ENCODE results near the gene RNF144A. TPM values are rescaled to one million over a fixed set of nuclear protein-coding genes. Genes with fewer than 3 reads are reported as not detected.

Gene RNF144A
- total RNA-seq, 4 donors from 2014 or later = 27.3 to 47.3 (median 37.4) TPM

DNA sequence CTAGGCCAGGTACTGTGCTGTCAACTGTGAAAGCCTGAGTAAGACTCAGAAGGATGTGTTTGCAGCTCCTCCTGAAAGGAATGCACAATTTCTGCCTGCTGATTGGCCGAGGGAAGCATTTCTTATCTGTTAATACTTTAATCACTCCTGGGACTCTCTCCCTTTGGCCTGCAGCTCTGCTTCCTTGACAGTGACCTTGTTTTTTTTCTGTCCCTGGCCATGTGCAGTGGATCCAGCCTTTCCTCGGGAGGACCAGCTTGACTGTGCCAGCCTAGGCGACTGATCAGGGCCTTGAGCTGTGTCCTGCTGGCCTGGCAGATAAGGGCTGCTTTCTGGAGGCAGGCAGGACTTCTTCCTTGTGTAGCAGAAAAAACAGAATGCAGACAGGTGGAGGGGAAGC, 10.0 kb downstream of the RNF144A start:
- H3K27me3 ChIP-seq = no peaks in the 10 kb centered on the region
- peaks cover 0 to 57% (median 1%) of the 10 kb centered on the region in 4 donors for H3K4me1 ChIP-seq
- no peak for TF ChIP-seq EP300 (IDR thresholded peaks at IDR 0.05)
- no peak for TF ChIP-seq POLR2A (IDR thresholded peaks at IDR 0.05)
- TF ChIP-seq, protein P1, sequence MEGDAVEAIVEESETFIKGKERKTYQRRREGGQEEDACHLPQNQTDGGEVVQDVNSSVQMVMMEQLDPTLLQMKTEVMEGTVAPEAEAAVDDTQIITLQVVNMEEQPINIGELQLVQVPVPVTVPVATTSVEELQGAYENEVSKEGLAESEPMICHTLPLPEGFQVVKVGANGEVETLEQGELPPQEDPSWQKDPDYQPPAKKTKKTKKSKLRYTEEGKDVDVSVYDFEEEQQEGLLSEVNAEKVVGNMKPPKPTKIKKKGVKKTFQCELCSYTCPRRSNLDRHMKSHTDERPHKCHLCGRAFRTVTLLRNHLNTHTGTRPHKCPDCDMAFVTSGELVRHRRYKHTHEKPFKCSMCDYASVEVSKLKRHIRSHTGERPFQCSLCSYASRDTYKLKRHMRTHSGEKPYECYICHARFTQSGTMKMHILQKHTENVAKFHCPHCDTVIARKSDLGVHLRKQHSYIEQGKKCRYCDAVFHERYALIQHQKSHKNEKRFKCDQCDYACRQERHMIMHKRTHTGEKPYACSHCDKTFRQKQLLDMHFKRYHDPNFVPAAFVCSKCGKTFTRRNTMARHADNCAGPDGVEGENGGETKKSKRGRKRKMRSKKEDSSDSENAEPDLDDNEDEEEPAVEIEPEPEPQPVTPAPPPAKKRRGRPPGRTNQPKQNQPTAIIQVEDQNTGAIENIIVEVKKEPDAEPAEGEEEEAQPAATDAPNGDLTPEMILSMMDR (IDR thresholded peaks at IDR 0.05) = no peak
- peak overlapping the region in 1 of 4 donors; percentile 16 for H3K27ac ChIP-seq
- no peaks in the 10 kb centered on the region for H3K9me3 ChIP-seq
- no peak for DNase-seq (ENCODE audit: low spot score in 2 of 2)
- H3K36me3 ChIP-seq = no peaks in the 10 kb centered on the region
- 58 to 67% methylated on average over 3 of the region's 3 CpGs for WGBS, 2 donors
- no peak overlapping the region for H3K4me3 ChIP-seq

DNA sequence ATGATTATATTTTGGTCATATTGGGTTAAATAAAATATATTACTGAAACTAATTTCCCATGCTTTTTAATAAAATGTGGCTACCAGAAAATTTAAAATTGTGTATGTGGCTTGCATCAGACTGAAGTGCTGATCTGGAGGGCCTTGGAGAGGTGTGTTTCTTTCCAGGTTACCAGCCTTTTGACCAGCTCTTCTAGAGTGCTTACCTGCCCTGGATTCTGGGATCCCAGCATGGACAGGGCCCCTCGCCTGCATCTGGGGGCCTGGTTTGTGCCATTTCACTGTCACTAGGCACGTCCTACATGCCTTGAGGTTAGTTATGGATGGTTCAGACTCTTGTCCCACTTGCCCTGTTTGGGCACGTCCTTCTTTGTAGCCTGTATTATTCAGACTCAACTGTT, 10.5 kb downstream of the RNF144A start:
- no peak for TF ChIP-seq POLR2A (IDR thresholded peaks at IDR 0.05)
- no peak for TF ChIP-seq EP300 (IDR thresholded peaks at IDR 0.05)
- TF ChIP-seq, protein P1 (IDR thresholded peaks at IDR 0.05) = no peak
- no peaks in the 10 kb centered on the region for H3K27me3 ChIP-seq
- peaks cover 0 to 57% (median 1%) of the 10 kb centered on the region in 4 donors for H3K4me1 ChIP-seq
- no peaks in the 10 kb centered on the region for H3K36me3 ChIP-seq
- no peak overlapping the region for H3K4me3 ChIP-seq
- no peak for DNase-seq (ENCODE audit: low spot score in 2 of 2)
- no peaks in the 10 kb centered on the region for H3K9me3 ChIP-seq
- 95 to 96% methylated on average over 3 of the region's 3 CpGs for WGBS, 2 donors
- H3K27ac ChIP-seq = peak overlapping the region in 1 of 4 donors; percentile 16

DNA sequence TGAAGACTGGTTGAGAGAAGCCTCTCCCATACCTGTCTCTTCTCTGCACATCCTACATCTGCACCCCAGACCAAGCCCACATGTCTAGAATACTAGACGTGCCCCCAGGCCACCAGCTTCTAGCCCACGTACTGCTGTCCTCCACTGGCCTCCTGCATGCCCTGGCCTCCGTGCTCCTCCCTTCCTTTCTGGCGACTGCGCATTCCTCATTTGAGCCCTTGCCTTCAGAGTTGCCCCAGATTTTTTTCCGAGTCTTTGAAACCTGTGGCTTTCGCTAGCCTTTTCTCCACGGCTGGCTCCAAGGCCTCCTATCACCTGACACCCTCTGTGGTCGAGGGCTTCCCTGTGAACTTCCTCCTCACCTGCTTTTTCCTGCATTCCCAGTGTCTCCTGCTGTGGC, 11.2 kb downstream of the RNF144A start:
- H3K4me1 ChIP-seq = peaks cover 0 to 58% (median 1%) of the 10 kb centered on the region in 4 donors
- H3K36me3 ChIP-seq = no peaks in the 10 kb centered on the region
- TF ChIP-seq POLR2A (IDR thresholded peaks at IDR 0.05) (no peak), EP300 (IDR thresholded peaks at IDR 0.05) (no peak)
- TF ChIP-seq, protein P1 (IDR thresholded peaks at IDR 0.05) = no peak
- DNase-seq (ENCODE audit: low spot score in 2 of 2) = no peak
- H3K4me3 ChIP-seq = no peak overlapping the region
- H3K27ac ChIP-seq = no peak overlapping the region
- H3K27me3 ChIP-seq = no peaks in the 10 kb centered on the region
- WGBS, 2 donors = 82 to 92% methylated on average over 9 of the region's 9 CpGs
- no peaks in the 10 kb centered on the region for H3K9me3 ChIP-seq

DNA sequence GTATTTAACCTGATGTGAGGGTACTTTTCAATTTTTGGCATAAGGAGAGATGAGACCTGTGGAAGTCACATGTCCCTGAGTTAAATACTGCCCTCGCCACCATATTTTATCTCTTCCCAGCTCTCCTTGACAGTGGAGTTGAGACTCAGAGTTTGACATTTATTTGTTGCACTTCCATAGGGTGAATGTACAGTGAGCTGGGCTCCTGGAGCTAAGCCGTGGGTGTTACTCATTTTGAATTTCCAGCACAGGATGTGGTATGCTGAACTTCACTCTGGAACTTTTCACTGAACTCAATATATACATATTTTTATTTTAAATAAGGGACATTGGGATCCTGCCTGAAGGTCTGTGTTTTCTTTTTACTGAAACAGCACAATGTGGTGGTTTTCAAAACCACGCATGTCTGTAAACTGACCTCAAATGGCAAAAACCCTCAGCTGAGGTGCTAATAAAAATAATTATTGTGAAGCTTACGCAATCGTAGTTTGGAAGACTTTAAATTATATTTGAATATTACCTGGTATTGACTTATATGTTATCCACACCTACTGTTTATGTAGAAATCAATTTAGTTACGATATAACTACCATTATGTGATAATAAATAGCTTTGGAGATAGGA, 12.1 kb downstream of the RNF144A start:
- Histone ChIP-seq H3K4me1 (peaks cover 0 to 65% (median 3%) of the 10 kb centered on the region in 4 donors), H3K27me3 (no peaks in the 10 kb centered on the region), H3K36me3 (no peaks in the 10 kb centered on the region), H3K9me3 (no peaks in the 10 kb centered on the region), H3K4me3 (no peak overlapping the region), H3K27ac (no peak overlapping the region)
- WGBS, 2 donors = 78 to 81% methylated on average over 6 of the region's 6 CpGs
- TF ChIP-seq POLR2A (IDR thresholded peaks at IDR 0.05) (no peak), EP300 (IDR thresholded peaks at IDR 0.05) (no peak)
- TF ChIP-seq, protein P1 (IDR thresholded peaks at IDR 0.05) = no peak
- no peak for DNase-seq (ENCODE audit: low spot score in 2 of 2)

DNA sequence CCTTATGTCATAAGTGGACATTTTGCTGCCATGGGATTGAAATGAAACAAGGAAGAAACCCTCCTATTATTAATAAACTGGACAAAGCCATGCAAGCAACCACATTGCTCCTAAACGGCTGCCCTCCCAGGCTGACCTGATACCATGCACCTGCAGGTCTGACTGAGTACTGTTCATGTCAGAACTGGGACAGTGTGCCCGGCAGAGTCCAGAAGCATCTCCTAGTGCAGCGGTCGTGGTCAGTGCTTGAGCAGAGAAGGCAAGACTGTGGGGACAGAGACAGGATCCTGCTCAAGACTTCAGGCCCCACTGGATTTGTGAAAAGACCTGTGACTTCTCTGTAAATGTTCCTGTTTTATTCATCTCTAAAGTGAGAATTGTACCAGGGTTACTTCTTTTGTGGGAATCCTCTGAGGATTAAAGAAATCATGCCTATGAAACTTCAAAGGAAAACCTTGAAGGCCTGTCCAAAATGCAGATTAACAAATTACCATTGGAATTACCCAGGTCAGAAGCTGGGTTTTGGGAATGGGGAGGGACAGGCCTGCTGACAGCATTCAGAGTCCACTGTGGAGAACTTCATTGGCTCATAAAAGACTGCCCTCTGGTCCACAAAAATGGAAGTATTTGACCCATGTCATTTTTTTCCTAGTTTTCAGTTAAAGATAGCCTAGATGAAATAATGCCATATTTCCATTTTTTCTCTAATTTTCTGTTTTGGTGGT, 13.9 kb downstream of the RNF144A start:
- Histone ChIP-seq H3K36me3 (no peaks in the 10 kb centered on the region), H3K4me3 (no peak overlapping the region), H3K9me3 (no peaks in the 10 kb centered on the region), H3K27ac (peak overlapping the region in 2 of 4 donors; percentile 3 to 20), H3K27me3 (no peaks in the 10 kb centered on the region), H3K4me1 (peaks cover 0 to 55% (median 3%) of the 10 kb centered on the region in 4 donors)
- WGBS, 2 donors = 86 to 94% methylated on average over 4 of the region's 4 CpGs
- no peak for DNase-seq (ENCODE audit: low spot score in 2 of 2)
- TF ChIP-seq POLR2A (IDR thresholded peaks at IDR 0.05) = no peak
- TF ChIP-seq, protein P1 (IDR thresholded peaks at IDR 0.05) = no peak
- TF ChIP-seq EP300 (IDR thresholded peaks at IDR 0.05) = no peak

All from tibial nerve (tissue), 4 donors.